ENCODE data around the gene XRCC3.
"Not testable (repeated sequence)": the region's sequence is repeated elsewhere in the genome, so short reads cannot be mapped to it uniquely, and the experiment has no call there.

XRCC3 gene

GRCh38 chr14:103659631-103660030, 55.6 kb downstream of the XRCC3 start:
- DNase-seq: no peak

GRCh38 chr14:103657471-103657870, 57.8 kb downstream of the XRCC3 start:
- DNase-seq: no peak

GRCh38 chr14:103656756-103657133, 58.5 kb downstream of the XRCC3 start:
- DNase-seq: no peak

GRCh38 chr14:103656031-103656755, 59.1 kb downstream of the XRCC3 start:
- no peak for DNase-seq

- no peak for DNase-seq
Observed at GRCh38 chr14:103654619-103655018, 60.6 kb downstream of the XRCC3 start.

GRCh38 chr14:103653805-103654204, 61.4 kb downstream of the XRCC3 start:
- DNase-seq: no peak

- DNase-seq: not testable (repeated sequence)
Observed at GRCh38 chr14:103653336-103653735, 61.9 kb downstream of the XRCC3 start.

GRCh38 chr14:103652806-103653205, 62.4 kb downstream of the XRCC3 start:
- DNase-seq: no peak

- DNase-seq: no peak
Observed at GRCh38 chr14:103651585-103651984, 63.7 kb downstream of the XRCC3 start.

- DNase-seq: no peak
Observed at GRCh38 chr14:103650213-103650612, 65.0 kb downstream of the XRCC3 start.

GRCh38 chr14:103649001-103649400, 66.2 kb downstream of the XRCC3 start:
- DNase-seq: no peak

Measured in activated CD4-positive, alpha-beta T cell treated with anti-CD3 and anti-CD28 coated beads for 1 hour (primary cell).